ENCODE results near the gene IFRD2. TPM values are rescaled to one million over a fixed set of nuclear protein-coding genes. Genes with fewer than 3 reads are reported as not detected.

IFRD2 gene, protein sequence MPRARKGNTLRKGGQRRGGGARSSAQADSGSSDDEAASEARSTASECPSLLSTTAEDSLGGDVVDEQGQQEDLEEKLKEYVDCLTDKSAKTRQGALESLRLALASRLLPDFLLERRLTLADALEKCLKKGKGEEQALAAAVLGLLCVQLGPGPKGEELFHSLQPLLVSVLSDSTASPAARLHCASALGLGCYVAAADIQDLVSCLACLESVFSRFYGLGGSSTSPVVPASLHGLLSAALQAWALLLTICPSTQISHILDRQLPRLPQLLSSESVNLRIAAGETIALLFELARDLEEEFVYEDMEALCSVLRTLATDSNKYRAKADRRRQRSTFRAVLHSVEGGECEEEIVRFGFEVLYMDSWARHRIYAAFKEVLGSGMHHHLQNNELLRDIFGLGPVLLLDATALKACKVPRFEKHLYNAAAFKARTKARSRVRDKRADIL
- total RNA-seq = 34.2 and 53.7 TPM in 2 replicates

DNA sequence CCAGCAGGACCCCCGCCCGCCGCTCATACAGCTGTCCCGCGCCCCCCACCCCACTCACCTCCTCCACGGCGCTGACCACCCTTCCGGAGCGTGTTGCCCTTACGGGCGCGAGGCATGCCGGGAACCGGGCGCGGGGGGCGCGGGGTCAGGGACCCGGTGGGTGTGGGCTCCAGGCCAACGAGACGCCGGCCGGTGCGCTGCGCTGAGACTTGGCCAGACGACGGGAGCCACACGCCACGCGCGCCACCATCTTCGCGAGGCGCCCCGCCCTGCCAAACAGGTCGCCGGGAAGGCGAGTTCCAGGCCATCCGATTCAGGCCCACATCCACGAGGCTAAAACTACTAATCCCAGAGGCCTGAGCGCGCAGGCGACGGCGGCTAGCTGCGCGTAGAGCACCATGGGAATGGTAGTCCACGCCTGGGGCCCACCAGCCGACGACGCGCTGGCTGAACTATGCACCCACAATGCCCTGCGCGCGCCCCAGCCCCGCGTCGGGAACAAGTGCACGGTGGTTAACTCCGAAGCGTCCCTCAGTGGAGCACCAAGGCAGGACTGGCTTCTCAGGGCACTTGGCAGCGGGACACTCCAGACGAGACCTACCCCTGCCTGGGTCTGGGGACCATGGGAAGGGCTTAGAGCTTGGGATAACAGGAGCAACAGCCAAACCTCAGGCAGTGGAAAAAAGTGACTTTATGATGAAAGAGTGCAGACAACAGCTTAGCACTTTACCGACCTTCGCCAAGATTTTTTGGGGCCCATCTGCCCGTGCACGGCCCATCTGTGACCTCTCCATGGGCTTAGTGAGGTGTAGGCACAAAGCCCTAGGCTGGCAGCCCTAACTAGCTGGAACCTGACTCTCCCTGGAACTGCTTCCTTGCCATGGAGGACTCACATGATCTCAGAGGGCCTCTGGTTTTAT lies at the start of gene IFRD2:
Gene IFRD2, minus strand, starts transcription at position 271 of the 920 bp plus-strand sequence. Its CDS starts 155 bp downstream, at position 116.

DNA sequence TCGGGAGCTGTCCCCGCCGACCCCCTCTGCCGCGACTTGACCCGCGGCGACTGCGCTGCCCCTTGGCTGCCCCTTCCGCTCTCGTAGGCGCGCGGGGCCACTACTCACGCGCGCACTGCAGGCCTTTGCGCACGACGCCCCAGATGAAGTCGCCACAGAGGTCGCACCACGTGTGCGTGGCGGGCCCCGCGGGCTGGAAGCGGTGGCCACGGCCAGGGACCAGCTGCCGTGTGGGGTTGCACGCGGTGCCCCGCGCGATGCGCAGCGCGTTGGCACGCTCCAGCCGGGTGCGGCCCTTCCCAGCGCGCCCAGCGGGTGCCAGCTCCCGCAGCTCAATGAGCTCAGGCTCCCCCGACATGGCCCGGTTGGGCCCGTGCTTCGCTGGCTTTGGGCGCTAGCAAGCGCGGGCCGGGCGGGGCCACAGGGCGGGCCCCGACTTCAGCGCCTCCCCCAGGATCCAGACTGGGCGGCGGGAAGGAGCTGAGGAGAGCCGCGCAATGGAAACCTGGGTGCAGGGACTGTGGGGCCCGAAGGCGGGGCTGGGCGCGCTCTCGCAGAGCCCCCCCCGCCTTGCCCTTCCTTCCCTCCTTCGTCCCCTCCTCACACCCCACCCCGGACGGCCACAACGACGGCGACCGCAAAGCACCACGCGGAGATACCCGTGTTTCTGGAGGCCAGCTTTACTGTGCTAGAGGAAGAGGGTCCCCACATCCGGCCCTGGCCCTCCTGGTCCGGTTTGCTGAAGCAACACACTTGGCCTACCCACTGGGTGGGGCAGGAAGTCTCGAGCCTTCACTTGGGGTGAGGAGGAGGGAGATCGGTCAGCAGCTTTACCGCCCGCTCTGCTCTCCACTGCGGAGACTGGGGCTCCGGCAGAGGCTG lies 48.5 kb upstream of the IFRD2 start, which contains the start of gene RASSF1:
Gene RASSF1, minus strand, starts transcription at position 389 of the 882 bp plus-strand sequence. Its CDS starts 31 bp downstream, at position 358.

DNA sequence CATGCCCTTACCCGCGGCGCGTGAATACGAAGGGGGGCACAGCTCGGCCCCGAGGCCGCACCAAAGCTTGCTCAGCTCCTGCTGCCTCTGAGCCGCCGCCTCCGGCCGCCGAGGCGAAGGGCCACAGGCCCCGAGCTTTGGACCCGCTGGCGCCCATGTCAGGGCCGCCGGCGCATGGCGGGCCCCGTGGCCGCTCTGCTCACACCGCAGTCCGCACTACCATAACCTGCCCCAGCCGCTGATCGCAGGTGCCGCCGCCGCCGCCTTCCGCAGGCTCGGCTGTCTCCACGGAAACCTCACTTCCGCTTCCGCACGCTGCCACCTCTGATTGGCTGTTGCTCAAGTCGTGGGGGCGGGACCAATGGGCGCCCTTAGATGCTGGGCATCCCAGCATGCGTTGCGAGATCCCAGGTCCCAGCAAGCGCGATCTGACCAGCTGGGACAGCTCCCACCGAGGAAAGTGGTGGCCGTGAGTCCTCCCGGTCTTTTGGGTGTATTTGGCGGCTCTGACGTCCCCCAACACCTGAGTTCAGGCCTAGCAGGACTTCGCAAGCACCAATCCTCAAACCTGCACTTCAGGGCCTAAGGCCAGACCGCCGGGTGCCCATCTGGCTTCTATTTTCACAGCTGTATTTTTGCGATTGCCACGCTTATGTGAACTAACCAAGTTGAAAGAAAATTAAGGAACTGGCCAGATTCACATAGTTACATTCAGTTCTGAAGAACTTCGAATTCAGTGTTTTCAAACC lies 35.9 kb upstream of the IFRD2 start, which contains the start of gene TUSC2:
Gene TUSC2, minus strand, starts transcription at position 281 of the 749 bp plus-strand sequence. Its CDS starts 124 bp downstream, at position 157.

DNA sequence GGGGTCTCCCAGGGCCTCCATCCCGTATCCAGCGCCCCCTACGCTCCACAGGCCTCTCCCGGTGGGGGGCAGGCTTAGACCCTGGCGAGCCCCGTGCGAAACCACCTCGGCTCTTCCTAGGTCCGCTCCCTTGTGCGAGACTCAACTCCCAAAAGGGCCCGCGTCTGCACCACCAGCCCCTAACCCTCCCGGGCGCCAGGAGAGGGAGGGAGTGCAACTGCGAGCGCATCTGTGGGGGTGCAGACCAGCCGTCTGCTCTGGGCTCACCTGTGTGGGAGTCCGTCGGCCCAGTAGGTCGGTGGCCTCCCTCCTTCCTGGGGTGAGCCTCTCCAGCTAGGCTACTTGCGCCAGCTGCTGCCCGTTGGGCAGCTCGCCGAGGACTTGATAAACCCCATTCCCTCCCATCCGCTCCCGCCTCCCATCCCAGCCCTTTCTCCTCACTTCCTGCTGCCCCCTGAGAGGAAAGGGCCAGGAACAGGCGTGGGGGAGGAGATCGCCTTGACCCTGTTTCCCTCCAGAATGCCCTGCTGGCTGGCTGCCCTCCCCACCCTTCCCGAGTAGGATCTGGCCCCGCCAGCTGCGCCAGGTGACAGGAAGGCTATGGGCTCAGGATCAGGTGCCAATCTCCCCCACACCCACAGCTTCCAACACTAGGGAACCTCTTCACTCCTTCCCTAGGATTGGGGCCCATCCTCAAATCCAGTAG lies 30.3 kb upstream of the IFRD2 start, which contains the start of gene HYAL2:
Gene HYAL2, minus strand, starts transcription at position 360 of the 706 bp plus-strand sequence. CDS start 2,256 bp downstream, outside the sequence.

DNA sequence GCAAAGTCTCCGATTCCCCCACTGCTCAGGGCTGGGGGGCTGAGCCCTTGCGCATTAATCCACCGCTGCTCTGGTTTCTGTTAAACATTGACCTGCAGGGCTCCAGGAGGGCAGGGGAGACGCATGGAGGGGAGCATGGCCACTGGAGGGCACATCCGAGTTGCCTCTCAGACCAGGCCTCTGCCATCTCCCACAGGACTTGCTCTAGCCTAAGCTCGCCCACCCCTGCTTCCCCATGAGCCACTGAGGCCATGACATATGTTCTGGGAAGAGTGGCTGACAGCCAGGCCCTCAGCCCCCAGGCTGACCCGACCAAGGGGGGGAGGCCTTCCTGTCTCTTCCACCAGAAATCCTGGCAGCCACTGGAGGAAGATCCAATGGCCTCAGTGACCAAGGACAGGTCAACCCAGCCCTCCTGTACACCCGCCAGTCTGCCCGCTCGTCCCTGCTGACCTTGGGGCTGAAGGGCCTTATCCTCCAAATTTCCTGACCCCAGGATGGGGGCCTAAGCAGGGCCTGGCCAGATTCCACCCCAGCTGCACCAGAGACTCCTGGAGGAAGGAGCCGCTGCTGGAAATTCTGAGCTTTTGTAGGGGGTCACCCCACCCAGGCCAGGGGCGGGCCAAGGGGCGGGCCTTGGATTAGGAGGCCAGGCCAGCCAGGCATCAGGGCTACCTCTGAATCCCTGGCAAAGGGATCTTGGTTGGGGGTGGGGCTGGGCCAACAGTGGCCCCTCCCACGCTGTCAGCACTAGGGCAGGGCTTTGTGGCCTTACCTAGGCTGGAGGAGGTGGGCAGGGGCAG lies 11.0 kb upstream of the IFRD2 start, which contains the start of gene HYAL1:
Gene HYAL1, minus strand, starts transcription at position 562 of the 803 bp plus-strand sequence. CDS start 618 bp downstream, outside the sequence.

DNA sequence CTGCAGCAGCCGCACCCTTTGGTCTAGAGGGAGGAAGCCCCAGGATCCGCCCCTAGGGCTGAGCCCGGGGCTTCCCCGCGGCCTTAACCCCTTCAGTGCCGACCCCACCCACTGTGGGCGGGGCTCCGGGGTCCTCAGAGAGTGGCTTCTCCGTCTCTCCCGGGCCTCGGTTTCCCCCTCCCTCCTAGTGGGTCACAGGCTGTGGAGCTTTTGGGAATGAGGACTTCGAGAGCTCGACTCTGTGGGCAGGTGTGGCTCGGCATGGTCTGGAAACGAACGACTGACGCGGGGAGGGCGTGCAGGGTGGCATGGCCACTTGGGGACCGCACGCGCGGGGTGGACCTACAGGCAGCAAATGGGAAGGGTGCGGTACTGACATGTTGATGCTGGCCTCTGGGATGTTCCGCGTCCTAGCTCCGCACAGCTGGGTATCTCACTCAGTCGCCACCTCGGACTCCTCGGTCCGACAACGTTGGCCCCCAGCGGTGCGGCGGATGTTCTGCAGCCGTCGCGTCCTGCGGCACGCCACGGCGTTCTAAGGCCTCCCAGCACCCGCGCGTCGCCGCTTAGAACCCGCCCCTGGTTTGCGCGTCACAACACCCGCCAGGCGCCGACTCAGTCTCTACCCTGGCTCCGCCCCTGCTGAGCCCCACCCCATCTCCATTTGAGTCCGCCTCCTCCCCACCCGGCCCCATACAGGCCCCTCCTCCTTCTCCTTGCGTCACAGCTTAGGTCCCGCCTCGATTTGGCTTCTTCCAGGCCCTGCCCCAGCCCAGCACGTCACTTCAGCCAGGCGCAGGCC lies 6.8 kb upstream of the IFRD2 start, which contains the start of the genes HYAL3 and NAA80:
Gene HYAL3, minus strand, starts transcription at position 570 of the 802 bp plus-strand sequence. CDS start 3,803 bp downstream, outside the sequence.
Gene NAA80, minus strand, starts transcription at position 570 of the 802 bp plus-strand sequence. CDS start 1,942 bp downstream, outside the sequence.

DNA sequence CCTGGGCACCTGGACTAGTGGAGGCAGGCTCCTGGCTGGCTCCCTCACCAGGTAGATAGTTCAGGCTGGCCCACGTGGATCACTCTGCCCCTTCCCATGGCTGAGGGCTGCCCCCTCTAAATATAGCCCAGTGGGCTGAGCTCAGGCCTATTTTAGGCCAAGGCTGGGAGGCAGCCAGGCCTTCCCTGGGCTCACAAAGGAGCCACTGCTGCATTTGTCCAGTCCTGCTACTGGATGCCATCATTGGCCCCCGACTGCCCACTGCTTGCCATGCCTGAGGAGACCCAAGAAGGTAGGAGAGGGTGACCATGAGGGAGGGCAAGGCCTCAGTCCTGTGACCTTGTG lies 13.4 kb downstream of the IFRD2 start, which contains the start of gene LSMEM2:
Gene LSMEM2, plus strand, starts transcription at position 208 of the 345 bp plus-strand sequence. Its CDS starts 27 bp downstream, at position 235.

DNA sequence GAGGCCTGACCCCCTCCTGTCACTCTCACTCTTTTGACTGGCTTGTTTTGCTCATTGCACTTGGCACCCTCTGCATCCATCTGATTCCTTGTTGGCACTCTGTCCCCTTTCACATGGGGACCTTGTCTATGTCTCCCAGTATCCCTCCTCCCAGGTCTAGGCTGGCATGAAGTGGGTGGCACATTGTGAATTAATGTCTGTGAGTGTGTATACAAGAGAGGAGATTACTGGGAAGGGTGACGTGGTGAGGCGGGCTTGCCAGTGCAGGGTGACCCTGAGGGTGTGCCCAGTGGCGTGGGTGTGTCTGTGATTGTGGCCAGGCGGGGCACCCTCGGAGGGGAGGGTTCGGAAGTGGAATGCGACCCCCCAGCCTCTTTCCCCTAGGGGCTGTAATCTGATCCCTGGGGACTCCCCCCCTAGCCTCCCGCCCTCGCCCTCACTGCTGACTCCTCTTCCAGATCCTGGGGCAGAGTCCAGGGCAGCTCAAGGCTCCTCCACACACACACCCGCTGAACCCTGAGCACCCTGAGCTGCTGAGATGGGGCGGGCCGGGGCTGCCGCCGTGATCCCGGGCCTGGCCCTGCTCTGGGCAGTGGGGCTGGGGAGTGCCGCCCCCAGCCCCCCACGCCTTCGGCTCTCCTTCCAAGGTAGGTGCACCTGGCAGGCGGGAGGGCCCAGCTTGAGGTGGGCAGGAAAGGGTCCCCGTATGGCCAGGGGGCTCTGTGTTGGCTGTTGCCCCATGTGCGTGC lies 23.4 kb downstream of the IFRD2 start, which contains the start of gene SEMA3B:
Gene SEMA3B, plus strand, starts transcription at position 445 of the 749 bp plus-strand sequence. Its CDS starts 94 bp downstream, at position 539.

Other genes with a start within 250 kb of the IFRD2 start
- gene RBM5, start 203.5 kb downstream of the IFRD2 start, total RNA-seq = 67.0 and 69.3 TPM in 2 replicates
- gene SEMA3F, start 137.1 kb downstream of the IFRD2 start, total RNA-seq = 26.8 and 43.8 TPM in 2 replicates
- not detected in 2 replicates for gene GNAT1, start 100.8 kb downstream of the IFRD2 start, total RNA-seq
- not detected in 2 replicates for gene SLC38A3, start 87.2 kb downstream of the IFRD2 start, total RNA-seq
- gene GNAI2, start 56.2 kb downstream of the IFRD2 start, total RNA-seq = 188 and 248 TPM in 2 replicates
- gene SEMA3B, start 23.3 kb downstream of the IFRD2 start, total RNA-seq = 10.6 and 16.0 TPM in 2 replicates
- not detected in 2 replicates for gene LSMEM2, start 13.3 kb downstream of the IFRD2 start, total RNA-seq
- gene HYAL3, start 7.0 kb upstream of the IFRD2 start, total RNA-seq = 6.0 and 8.1 TPM in 2 replicates
- 13.7 and 17.3 TPM in 2 replicates for gene NAA80, start 7.0 kb upstream of the IFRD2 start, total RNA-seq
- gene HYAL1, start 11.1 kb upstream of the IFRD2 start, total RNA-seq = 4.0 and 5.5 TPM in 2 replicates
- gene HYAL2, start 30.3 kb upstream of the IFRD2 start, total RNA-seq = 59.3 and 80.8 TPM in 2 replicates
- 14.5 and 30.7 TPM in 2 replicates for gene TUSC2, start 35.8 kb upstream of the IFRD2 start, total RNA-seq
- gene RASSF1, start 48.4 kb upstream of the IFRD2 start, total RNA-seq = 41.5 and 43.5 TPM in 2 replicates
- gene ZMYND10, start 53.3 kb upstream of the IFRD2 start, total RNA-seq = 0.34 and 1.1 TPM in 2 replicates
- 12.1 and 13.2 TPM in 2 replicates for gene NPRL2, start 58.3 kb upstream of the IFRD2 start, total RNA-seq
- 20.8 and 35.2 TPM in 2 replicates for gene CYB561D2, start 58.4 kb upstream of the IFRD2 start, total RNA-seq
- 69.1 and 93.9 TPM in 2 replicates for gene TMEM115, start 67.1 kb upstream of the IFRD2 start, total RNA-seq
- gene CACNA2D2, start 211.2 kb upstream of the IFRD2 start, total RNA-seq = 0.12 TPM in 1 of 2 replicates, not detected in the other

Measured in pericardium fibroblast (primary cell).